ENCODE data around the gene RERE.
"Not testable (repeated sequence)": the region's sequence is repeated elsewhere in the genome, so short reads cannot be mapped to it uniquely, and the experiment has no call there.

The RERE gene

GRCh38 chr1:8841395-8841794 lies 24.0 kb upstream of the RERE start:
- no peak for DNase-seq (ENCODE audit: low spot score)

GRCh38 chr1:8839990-8840389 lies 22.6 kb upstream of the RERE start:
- no peak for DNase-seq (ENCODE audit: low spot score)

DNA sequence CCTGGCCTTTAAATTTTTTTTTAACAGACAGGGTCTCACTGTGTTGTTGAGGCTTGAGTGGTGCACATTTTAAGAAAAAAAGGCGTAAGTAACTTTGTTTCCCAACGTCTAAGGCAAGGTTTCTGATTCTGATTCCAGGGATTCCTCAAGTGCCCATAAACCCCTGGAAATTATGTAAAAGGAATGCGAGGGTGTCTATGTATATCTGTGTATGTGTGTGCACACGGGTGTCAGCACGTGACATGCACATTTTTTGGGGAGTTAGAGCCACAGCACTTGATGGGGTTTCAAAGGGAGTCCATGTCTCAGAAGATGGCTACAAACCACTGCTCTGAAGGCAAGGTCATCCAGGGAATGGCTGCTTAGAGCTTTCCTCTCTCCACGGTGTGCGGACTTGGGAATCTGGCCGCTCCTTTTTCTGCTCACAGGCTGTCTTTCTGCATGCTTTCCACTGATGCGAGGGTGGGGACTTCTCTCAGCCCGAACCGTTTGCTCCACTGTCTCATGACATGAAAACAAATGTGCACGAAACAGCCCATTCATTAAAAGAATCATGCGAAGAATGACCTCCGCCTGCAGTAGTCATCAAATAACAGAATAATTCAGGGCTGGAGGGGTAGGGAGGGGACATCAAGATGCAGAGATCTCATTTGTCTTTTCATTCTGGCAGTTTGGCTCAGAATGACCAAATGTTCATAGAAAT lies 18.7 kb upstream of the RERE start:
- no peak for DNase-seq (ENCODE audit: low spot score)

GRCh38 chr1:8831340-8831739 lies 13.9 kb upstream of the RERE start:
- no peak for DNase-seq (ENCODE audit: low spot score)

GRCh38 chr1:8830732-8831131 lies 13.3 kb upstream of the RERE start:
- not testable (repeated sequence) for DNase-seq (ENCODE audit: low spot score)

- DNase-seq (ENCODE audit: low spot score): peak; percentile 65
Measured at GRCh38 chr1:8825985-8826481, 8.6 kb upstream of the RERE start.

- no peak for DNase-seq (ENCODE audit: low spot score)
Measured at GRCh38 chr1:8823295-8823664, 5.8 kb upstream of the RERE start.

DNA sequence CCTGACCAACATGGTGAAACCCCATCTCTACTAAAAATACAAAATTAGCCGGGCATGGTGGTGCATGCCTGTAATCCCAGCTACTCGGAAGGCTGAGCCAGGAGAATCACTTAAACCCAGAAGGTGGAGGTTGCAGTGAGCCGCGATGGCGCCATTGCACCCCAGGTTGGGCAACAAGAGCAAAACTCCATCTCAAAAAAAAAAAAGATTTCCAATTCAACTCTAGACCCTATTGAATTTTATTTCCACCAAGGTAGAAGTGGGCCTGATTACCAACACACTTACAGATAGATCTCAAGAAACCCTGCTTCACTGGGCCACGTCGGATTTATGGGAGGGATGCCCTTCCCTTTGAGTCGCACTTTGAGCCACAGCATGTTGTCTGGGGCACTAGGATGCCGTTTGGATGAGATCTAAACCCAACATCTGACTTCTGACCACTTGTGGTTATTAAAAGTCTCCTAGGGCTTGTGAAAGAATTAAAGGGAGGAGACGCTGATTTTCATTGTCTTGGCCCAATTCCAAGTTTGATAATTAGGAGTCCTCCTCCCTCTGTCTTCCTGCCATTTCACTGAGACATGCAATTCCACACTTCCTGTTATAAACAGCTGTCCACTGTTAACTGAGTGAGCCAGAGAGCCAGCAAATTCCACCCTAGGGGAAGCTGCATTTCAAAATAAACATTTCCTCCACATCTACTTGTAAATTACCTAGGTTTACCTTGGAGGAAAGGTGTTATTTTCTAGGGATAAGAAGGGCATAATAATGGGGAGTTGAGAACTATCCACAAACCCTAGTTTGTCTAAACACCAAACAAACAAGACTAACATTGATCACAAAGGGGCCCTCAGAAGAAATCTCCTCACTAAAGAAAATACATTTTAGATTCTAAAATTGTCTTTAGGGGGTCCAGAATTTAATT lies 5.2 kb upstream of the RERE start:
- peak; percentile 92 for DNase-seq (ENCODE audit: low spot score)

GRCh38 chr1:8821084-8821483 lies 3.6 kb upstream of the RERE start:
- peak; percentile 51 for DNase-seq (ENCODE audit: low spot score)

DNA sequence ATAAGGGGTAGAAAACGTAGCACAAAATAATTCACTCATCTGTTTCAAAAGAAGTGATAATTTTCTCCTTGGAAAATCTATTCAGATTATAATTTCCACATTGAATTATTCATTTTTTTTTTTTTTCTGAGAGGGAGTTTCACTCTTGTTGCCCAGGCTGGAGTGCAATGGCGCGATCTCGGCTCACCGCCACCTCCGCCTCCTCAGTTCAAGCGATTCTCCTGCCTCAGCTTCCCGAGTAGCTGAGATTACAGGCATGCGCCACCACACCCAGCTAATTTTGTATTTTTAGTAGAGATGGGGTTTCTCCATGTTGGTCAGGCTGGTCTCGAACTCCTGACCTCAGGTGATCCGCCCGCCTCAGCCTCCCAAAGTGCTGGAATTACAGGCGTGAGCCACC lies 1.3 kb upstream of the RERE start:
- not testable (repeated sequence) for DNase-seq (ENCODE audit: low spot score)

- peak; percentile 76 for DNase-seq (ENCODE audit: low spot score)
Measured at GRCh38 chr1:8818325-8818775, 910 bp upstream of the RERE start.

DNA sequence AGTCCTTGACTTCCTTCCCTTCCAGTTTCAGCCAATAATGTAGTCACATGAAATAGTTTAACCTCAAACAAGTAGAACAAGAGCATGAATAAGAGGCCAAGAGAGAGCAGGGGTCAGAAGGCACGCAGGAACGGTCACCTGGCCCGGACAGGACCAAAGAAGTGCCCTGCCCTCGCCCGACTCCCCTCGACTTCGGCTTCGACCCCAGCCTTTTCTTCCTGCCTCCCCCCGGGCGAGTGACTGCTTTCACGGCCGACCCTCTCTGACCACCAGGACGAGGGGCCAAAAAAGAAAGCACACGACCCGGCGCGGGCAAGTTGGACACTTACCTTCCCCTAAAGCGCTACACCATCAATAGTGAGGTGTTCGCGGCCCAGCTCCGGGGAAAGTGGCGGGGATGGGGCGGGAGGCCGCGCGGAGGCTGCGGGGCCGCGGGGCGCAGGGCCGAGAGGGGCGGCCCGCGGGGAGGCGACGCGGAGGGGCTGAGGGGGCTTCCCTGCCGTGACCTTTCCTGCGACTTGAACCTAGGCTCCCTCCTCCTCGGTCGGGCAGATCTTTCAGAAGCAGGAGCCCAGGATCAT lies 519 bp downstream of the RERE start:
- DNase-seq (ENCODE audit: low spot score): peak; percentile 39

DNA sequence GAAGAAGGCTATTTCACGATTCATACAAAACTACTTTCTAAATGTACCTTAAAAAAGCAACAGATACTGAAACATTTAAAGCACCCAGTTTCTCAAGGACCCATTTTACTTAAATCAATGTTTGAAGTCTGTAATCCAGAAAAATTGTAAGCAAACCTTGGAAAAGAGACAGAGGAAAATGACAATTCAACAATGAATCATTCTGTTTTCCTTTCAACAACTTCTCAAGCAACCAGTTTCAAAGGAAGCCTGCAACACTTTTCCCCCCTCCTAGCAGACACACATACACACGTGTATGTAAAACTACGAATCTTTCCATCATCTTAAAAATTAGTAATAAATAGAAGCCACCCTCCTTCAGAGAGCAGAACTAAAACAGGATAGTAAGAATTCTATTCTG lies 1.2 kb downstream of the RERE start:
- peak; percentile 50 for DNase-seq (ENCODE audit: low spot score)

DNA sequence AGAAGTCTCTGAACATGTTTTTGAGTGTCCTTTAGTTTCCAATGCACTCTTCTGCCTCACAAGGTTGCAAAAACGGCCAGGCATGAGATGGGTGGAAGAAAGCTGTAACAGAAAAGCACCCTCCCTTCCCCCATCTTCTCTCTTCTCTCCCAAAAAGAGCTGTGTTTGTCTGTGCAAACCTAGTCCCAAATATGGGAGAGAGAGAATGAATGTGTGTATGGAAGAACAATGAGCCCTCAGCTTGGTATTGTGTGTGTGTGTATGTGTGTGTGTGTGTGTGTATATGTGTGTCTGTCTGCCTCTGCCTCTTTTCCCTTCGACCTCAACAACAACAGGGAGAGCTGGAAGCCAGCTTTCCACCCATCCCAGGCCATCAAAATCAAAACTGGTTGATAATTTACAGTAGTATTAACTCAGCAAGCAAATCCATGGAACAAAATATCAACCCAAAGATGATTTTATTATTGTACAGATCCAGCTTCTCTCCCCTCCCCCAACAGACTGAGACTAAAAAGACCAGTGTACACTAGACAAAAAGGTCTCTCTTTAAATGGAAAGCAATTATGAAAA lies 1.8 kb downstream of the RERE start:
- peak; percentile 32 for DNase-seq (ENCODE audit: low spot score)

- peak; percentile 19 for DNase-seq (ENCODE audit: low spot score)
Measured at GRCh38 chr1:8814865-8815264, 2.6 kb downstream of the RERE start.

GRCh38 chr1:8813991-8814390 lies 3.4 kb downstream of the RERE start:
- peak; percentile 10 for DNase-seq (ENCODE audit: low spot score)

DNA sequence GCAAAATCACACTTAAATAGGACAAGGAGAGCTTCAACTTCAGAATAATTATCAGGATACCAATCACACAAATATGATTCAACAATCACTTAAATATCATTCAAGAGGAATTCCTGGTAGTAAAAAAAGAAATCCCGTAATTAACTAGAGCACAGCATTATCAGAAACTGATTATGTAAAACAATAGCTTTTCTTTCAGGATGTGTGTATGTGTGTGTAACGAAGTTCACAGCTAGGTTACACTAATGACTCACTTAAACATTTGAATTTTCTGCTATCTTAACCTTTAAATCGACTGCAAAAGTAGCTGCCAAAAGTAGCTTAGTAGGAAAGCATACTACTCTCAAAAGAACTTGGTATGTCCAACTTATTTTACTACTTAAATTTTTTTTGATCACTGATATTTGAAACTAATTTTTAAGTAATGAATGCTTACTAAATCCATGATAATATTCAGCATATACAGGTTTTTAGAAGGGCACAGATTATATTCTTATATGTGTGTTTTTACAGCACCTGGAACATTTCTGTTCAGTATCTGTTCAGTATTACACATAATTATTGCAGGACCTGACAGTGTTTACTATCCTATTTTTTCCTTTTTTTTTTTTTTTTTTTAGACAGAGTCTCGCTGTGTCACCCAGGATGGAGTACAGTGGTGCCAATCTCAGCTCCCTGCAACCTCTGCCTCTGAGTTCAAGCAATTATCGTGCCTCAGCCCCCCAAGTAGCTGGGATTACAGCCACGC lies 4.2 kb downstream of the RERE start:
- DNase-seq (ENCODE audit: low spot score): peak; percentile 19

DNA sequence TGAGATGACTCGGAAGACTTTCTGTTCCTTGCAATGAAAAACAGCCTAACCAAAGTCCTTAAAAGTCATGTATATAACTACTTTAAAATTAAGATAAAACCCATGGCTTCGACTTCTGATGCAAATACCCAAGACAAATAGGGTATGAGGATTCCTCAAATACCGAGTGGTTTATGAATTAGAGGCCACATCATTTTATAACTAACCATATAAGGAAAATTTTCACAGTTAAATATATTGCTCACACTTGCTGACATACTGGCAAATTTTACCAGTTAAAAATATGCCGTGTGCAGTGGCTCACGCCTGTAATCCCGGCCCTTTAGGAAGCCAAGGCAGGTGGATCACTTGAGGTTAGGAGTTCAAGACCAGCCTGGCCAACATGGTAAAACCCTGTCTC lies 5.4 kb downstream of the RERE start:
- DNase-seq (ENCODE audit: low spot score): no peak

DNA sequence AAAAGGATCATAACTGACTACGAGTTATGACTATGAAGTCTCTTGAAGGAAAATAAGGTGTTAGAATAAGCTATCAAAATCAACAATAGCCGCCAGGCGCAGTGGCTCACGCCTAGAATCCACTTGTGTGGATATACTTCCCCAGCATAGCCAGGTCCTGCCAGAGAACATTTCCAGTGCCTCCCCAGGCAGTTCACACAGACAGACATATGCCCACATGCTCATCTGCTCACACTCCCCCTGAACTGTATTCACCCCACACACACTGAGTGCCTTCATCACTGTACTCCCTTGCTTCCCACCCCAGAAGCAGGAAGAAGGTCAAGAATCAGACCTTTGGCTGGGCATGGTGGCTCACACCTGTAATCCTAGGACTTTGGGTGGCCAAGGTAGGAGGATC lies 6.5 kb downstream of the RERE start:
- no peak for DNase-seq (ENCODE audit: low spot score)

DNA sequence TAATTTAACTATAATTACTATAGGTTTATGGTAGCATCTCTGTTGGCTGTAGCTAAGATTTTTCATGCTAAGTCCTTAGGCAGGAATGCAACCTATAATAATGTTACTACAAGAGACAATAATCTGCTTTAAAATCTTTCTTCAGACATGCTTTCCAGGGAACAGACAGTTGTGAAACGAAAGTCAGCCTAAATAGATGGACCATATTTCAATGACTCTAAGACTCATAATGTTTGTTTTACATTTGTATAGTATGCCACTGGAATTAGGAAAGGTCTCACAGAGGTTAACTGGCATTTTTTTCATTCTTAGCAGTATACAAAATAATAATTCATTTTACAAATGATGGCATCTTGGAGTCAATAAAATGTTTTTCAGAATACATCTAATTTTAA lies 8.1 kb downstream of the RERE start:
- DNase-seq (ENCODE audit: low spot score): no peak

- no peak for DNase-seq (ENCODE audit: low spot score)
Measured at GRCh38 chr1:8807004-8807403, 10.4 kb downstream of the RERE start.

GRCh38 chr1:8800416-8800815 lies 17.0 kb downstream of the RERE start:
- no peak for DNase-seq (ENCODE audit: low spot score)

All from kidney tubule cell (primary cell).